ENCODE data around the gene ANKRD52. TPM values are rescaled to one million over a fixed set of nuclear protein-coding genes. Genes with fewer than 3 reads are reported as not detected.
"Not testable (repeated sequence)": the region's sequence is repeated elsewhere in the genome, so short reads cannot be mapped to it uniquely, and the experiment has no call there.

The ANKRD52 gene
- total and polyA plus RNA-seq, 8 donors: 8.0 to 25.1 (median 17.5) TPM

- Histone ChIP-seq H3K4me1 (no peaks in the 10 kb centered on the region), H3K27ac (peak within 1 kb of the TSS; percentile 94 to 98 (median 94)), H3K27me3 (no peaks in the 10 kb centered on the region), H3K36me3 (peaks cover 0 to 7% (median 0%) of the 10 kb centered on the region in 3 donors), H3K9me3 (no peaks in the 10 kb centered on the region), H3K4me3 (peak within 1 kb of the TSS; percentile 74 to 94 (median 81))
- intact Hi-C loops (cut with DNase I): no loop called here
- peak; percentile 87 to 94 (median 90) for DNase-seq
- ATAC-seq: peak; percentile 94 to 97 (median 94)
- FAIRE-seq: no peak
- peak; percentile 32 to 53 (median 52) for TF ChIP-seq CTCF (IDR thresholded peaks at IDR 0.05)
- 0 to 1% methylated on average over 34 to 68 of the region's 68 CpGs for WGBS, 2 donors
Measured at GRCh38 chr12:56266693-56267442, 8.7 kb upstream of the ANKRD52 start, which contains the start of gene COQ10A. Gene COQ10A (plus strand): TSS chr12:56266942. CDS start chr12:56267119, 177 bp downstream.

- peak overlapping the region; percentile 74 to 94 (median 81) for H3K4me3 ChIP-seq
- H3K4me1 ChIP-seq; H3K27me3 ChIP-seq; H3K36me3 ChIP-seq; intact Hi-C loops (cut with DNase I); H3K9me3 ChIP-seq; DNase-seq; FAIRE-seq: not testable (repeated sequence)
- peak in 2 of 4 donors; percentile 1 to 3 for ATAC-seq
- 45 to 47% methylated on average over 16 of the region's 16 CpGs for WGBS, 2 donors
- H3K27ac ChIP-seq: peak overlapping the region; percentile 94 to 98 (median 94)
Measured at GRCh38 chr12:56266068-56266692, 8.0 kb upstream of the ANKRD52 start.

- H3K9me3 ChIP-seq; H3K4me3 ChIP-seq; intact Hi-C loops (cut with DNase I); FAIRE-seq; ATAC-seq; H3K27me3 ChIP-seq; DNase-seq; H3K36me3 ChIP-seq; H3K27ac ChIP-seq; H3K4me1 ChIP-seq: not testable (repeated sequence)
- WGBS, 2 donors: 90 to 92% methylated on average over 7 of the region's 7 CpGs
Measured at GRCh38 chr12:56262955-56263354, 4.8 kb upstream of the ANKRD52 start.

GRCh38 chr12:56261503-56262232 is 3.5 kb upstream of the ANKRD52 start:
- H3K27me3 ChIP-seq: no peaks in the 10 kb centered on the region
- FAIRE-seq (no peak), DNase-seq (no peak), ATAC-seq (no peak)
- no peak overlapping the region for H3K4me3 ChIP-seq
- no peak for TF ChIP-seq CTCF (IDR thresholded peaks at IDR 0.05)
- H3K9me3 ChIP-seq: no peaks in the 10 kb centered on the region
- no peaks in the 10 kb centered on the region for H3K36me3 ChIP-seq
- H3K4me1 ChIP-seq: peaks cover 0 to 12% (median 0%) of the 10 kb centered on the region in 3 donors
- 80 to 86% methylated on average over 5 of the region's 5 CpGs for WGBS, 2 donors
- intact Hi-C loops (cut with DNase I): no loop called here
- H3K27ac ChIP-seq: no peak overlapping the region

- no peak overlapping the region for H3K27ac ChIP-seq
- H3K4me1 ChIP-seq: peaks cover 0 to 19% (median 0%) of the 10 kb centered on the region in 3 donors
- H3K4me3 ChIP-seq: no peak overlapping the region
- H3K36me3 ChIP-seq: no peaks in the 10 kb centered on the region
- FAIRE-seq (no peak), DNase-seq (no peak), ATAC-seq (no peak)
- no peak for TF ChIP-seq CTCF (IDR thresholded peaks at IDR 0.05)
- H3K9me3 ChIP-seq: no peaks in the 10 kb centered on the region
- WGBS, 2 donors: 83 to 87% methylated on average over 3 of the region's 3 CpGs
- intact Hi-C loops (cut with DNase I): no loop called here
- no peaks in the 10 kb centered on the region for H3K27me3 ChIP-seq
Measured at GRCh38 chr12:56260921-56261320, 2.7 kb upstream of the ANKRD52 start.

Measured in pancreas (tissue), 10 donors.